ENCODE results near the gene KMO.

Gene KMO

GRCh38 chr1:241532162-241532531 lies at the start of gene KMO:
Gene KMO, plus strand, starts transcription at chr1:241532378. Its CDS starts 67 bp downstream, at chr1:241532445.
- no peak for DNase-seq

DNA sequence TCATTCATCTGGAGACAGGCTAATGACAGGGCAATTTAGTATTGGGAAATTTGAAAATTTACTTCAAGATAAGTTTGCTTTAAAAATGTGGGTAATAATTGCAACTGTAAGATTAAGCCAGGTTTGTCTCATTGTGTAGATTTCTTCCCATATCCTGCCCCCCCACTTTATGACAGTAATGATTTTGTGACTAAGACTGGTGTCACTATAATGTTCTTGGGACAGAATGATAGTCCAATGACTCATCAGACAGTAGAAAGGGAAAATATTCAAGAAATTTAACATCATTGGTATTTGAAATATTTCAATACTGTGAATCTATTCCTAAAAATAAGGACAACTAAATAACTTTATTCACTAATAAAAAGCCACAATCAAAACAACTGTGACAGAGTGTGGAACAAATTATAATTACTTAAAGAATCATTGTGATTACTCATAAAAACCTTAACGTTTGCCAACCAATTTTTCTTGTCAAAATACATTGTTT lies 49.4 kb upstream of the KMO start:
- no peak for DNase-seq

GRCh38 chr1:241485145-241485544 lies 47.0 kb upstream of the KMO start:
- DNase-seq, result no peak

GRCh38 chr1:241485554-241485992 lies 46.6 kb upstream of the KMO start:
- no peak for DNase-seq

DNA sequence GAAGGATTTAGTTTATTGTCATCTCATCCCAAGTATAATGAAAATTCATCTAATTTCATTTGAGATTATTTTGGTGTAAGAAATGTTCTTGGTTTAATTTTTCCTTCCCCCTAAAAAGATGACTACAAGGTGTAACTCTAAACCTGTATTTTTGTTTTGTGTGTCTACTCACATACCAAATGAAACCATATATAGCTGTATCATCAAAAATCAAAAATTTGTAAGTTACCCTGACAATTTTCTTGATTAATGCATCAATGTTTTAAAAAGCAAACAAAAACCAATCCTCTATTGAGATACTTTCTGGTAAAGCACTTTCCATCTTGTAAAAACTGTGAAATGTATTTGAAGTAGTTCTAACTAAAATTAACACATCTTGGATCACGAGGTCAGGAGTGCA lies 43.4 kb upstream of the KMO start:
- no peak for DNase-seq

DNA sequence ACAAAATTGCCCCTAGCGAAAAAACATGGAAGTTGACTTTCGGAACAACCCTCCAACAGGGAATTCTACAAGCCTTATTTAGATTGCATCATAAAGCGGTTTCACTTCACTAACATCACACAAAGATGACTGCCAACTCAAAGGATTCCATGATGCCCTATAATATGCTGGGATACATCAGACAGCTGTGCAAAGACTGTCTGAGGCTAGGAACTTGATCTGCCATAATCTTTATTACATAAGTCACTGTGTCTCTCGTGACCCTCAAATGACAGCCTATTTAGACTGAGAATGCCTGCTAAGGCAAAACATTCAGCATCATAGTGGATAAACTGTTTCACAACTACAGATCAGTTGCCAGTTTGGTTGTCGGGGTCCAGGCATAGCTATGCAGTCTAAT lies 36.4 kb upstream of the KMO start:
- DNase-seq, result no peak

DNA sequence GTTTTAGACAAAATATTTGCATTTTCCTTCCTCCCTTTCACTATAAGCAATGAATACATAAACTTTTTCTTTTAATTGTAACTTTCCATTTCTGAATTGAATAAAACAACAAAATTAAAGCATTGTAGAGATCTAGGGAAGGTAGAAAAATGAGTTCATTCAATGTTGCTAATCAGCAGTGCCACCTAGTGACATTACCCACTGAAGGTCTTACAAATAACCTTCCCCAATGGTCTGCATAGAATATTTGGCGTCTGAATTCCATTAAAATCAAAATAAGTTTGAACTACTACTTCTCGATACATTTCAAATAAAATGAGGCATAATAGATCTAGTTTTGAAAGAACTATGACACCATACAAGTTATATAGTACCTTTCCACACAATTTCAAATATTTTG lies 32.3 kb upstream of the KMO start:
- no peak for DNase-seq

GRCh38 chr1:241503444-241503843 lies 28.7 kb upstream of the KMO start:
- DNase-seq, result no peak

GRCh38 chr1:241507189-241507863 lies 24.9 kb upstream of the KMO start:
- DNase-seq, result no peak

DNA sequence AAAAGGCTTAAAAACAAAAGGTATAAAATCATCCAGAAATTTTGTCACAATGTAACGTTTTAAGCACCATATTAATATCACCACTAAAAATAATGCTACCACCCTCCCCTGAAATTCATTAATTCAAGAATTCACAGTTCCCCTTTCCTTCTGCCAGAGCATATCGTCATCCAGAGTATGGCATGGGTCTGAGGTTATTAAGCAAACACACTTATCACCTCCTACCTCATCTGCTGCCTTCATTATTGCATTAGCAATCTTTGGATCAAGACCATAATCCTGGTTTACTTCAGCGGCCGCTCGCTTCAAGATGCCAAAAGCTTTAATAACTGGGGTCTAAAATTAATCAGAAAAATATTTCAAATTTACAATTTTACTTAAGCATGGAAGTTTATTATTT lies 18.8 kb upstream of the KMO start:
- no peak for DNase-seq

DNA sequence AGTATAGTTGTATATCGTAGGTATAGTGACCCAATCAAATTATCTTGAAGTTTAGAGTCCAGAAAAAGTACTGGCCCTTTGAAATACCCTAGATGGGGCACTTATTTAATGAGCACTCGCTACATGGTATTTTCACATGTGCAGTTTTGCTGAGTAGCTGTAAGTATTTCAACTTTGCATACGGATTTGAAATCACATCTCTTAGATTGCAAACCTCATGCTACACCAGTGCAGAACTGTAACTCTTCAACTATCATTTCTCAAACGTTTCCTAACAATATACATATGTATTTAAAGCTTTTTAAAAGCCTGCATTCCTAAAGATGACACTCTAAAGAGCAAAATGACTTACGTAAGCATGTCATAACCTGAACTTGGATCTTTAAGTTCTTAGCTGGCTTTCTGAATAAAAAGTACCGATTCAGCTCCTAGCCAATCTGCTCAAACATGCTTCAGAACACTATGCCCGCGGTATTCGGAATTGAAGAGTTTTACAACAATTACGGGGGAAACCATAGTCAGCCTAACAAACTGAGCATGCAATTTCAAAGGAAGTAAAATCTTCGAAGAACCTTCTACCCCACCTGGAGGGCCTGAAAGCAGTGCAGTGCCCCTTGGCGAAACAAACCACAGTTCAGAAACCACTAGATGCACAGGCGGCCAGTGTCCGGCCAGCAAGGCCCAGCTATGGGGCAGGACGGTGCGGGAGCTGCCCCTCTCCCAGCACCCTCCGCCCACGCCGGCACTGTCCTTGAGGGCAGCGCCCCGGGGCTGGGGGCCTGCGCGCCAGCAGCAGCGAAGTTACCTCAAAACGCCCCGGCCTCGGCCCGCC lies 13.5 kb upstream of the KMO start:
- peak; percentile 72 for DNase-seq

- peak; percentile 98 for DNase-seq
These were observed 12.7 kb upstream of the KMO start, which contains the start of gene FH for GRCh38 chr1:241519308-241520079. Gene FH, minus strand, starts transcription at chr1:241519755. Its CDS starts 33 bp downstream, at chr1:241519722.

- DNase-seq, result no peak
These were observed 12.1 kb upstream of the KMO start for GRCh38 chr1:241520080-241520465.

DNA sequence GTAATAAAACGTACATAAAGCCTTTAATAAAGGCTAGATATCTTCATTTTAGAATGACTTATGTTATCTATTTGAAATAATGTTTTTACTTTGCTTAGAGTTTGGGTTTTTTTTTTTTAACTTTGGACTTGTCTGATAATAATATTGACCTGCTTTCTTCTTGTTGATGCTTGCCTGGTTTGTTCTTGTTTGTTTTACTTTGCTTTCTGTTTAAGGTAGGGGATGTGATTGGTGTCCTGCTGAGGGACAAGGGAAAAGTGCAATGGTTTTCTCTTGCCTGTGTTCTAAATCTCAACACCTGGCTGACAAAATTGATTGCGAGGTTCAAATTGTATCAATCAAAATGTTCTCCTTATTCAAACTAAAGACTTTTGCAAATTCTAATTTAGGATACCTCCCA lies 10.5 kb upstream of the KMO start:
- no peak for DNase-seq

DNA sequence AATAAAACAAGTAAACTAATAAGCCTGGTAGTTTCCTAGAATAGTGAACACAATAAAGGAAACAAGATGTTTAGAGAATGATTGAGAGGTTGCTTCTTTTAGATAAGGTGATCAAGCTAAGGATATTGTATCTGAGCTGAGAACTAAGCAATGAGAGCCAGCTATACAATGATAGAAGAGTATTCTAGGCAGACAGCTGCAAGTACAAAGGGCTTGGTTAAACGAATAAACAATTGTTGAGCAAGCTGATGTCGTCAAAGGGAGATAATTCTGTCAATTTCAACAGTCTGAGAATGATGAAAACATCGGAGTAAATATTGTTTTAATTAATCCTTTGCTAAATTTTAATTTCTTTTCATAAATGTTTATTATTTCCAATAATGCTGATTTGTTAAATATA lies 7.2 kb upstream of the KMO start:
- no peak for DNase-seq

DNA sequence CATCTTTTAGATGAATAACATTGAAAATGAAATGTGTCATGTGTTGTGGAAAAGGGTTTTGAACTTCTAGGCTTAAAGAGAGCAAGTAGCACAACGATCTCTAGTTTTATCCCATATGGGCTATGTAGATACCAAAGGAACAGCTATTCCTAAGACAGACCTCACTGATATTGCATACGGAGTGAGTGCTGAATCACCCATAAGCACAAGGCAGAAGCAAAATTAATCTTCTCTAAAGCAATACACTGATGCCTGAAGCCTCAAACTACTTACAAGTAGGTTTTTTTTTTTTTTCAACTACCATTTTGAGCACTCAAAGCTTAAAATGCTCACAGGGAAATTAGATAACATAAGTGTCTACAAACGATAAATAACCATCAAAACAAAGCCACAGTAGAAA lies 5.0 kb upstream of the KMO start:
- no peak for DNase-seq

DNA sequence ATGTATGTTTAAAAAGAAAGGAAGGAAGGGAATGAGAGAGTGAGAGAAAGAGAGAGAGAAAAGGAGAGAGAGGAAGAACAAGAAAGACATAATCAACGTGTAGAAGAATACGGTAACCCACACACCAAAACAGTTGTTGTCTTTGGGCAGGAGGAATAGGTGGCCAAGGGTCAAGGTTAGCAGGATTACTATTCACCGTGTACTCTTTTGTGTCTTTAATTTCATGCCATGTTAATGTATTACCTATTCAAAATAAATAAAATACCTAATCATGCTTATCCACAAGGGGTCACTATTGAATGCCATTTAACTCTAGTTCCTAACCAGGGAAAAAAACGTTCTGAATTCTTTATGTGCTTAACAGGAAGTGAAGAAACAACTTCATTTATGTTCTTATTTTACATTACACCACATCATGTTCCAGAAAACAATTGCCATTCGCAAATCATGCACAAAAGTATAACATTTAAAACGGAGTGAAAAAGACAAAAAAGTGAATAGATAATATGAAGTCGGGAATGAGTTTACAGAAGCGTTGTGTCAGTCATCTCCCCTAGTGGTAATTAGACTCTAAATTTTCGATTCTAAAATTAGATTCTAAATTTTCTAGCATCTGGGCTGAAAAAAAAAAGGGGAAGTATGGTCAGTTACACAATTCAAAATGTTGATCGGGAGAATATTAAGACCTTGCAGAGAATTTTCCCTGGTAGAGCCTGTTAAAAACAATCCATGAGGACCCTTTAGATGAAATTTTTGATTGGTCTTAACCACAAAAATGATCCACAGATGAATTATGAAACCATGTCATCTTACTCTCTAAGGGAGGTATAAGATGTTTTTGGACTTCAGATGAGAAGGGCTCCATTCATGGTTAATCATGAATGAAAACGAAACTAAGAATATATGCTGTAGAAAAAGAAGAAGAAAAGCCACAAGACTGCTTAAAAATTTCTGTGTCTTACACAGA lies 700 bp upstream of the KMO start:
- no peak for DNase-seq

GRCh38 chr1:241532864-241533263 lies 686 bp downstream of the KMO start:
- no peak for DNase-seq

DNA sequence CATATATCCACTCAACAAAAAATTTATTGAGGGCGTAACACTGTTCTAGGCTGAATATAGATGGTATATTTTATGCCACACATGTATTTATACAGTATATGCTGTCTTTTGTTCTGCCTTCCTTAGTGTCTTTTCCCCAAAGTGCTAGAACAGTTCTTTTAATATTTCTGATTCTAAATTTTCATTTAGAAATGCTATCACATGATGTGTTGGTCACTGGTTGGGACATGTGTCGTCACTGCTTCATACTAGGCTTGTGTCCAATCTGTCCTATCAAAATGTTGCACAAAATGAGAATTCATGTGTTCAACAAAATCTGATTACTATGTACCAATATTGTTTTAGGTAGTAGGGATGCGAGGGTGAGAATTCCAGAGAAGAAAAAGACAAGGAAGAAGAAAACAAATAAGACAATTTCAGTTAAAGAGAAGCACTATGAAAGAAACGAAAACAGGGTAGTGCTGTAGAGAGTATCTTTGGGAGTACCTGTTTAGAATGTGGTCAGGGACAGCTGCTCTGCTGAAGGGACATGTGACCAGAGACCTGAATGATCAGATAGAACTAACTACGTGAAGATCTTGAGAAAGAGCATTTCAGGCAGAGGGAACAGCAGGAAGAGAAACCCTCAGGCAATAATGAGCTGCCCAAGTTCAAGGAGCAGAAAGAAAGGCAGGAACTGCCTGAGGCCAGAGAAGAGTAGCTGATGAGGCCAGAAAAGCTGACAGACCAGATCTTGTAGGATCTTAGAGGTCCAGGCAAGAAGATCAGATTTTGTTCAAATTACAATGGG lies 1.3 kb downstream of the KMO start:
- peak; percentile 79 for DNase-seq

- no peak for DNase-seq
These were observed 4.1 kb downstream of the KMO start for GRCh38 chr1:241536304-241536703.

DNA sequence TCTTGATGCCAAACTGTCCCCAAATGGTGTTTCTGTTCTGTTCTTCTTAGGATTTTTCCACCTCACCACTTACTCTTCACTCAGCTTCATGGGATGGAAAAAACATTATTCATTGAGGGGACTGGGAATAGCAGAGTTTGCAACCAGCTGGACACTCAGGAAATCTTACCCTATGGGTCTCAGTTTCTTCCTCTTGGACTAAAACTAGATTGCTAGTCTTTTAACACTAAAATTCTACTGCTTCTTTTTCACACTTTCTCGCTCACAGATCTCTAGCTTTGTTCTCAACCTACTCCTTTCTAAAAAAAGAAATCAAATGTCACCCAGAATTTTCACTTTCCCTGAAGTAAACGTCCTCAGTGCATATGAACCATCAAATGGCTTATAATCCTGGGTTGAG lies 4.8 kb downstream of the KMO start:
- DNase-seq, result no peak

Data from islet precursor cell (in vitro differentiated cells).